GM23338 (cell line): Measurements from ENCODE around the gene NXPH2.

Experiments used
- CREB1 ChIP-seq: fragments of 250-450 bp; sonication (Bioruptor Pico); IDR thresholded peaks from 2 replicates; pipeline ENCODE4 v1.5.0; 2020; ENCODE audit warnings: low read depth, mild to moderate bottlenecking, moderate library complexity
- CTCF ChIP-seq, 2 experiments: fragments of 200-600 bp in 1 of 2; sonication (generic) in 1 of 2; conservative IDR thresholded peaks; 2 replicates each; pipeline versions ENCODE4 v1.5.1 to v1.6.1; 2016 to 2017; ENCODE audit warnings: antibody characterized with exemption in 2 of 2, low read depth in 2 of 2, mild to moderate bottlenecking in 2 of 2, moderate library complexity in 1 of 2
- EZH2 ChIP-seq: fragments of 200-600 bp; sonication (generic); IDR thresholded peaks from one replicate; pipeline ENCODE4 v1.8.0; 2017; ENCODE audit warnings: antibody characterized with exemption, mild to moderate bottlenecking, low read depth; ENCODE audit not compliant: unreplicated experiment
- EZH2phosphoT487 ChIP-seq: fragments of 200-600 bp; sonication (generic); IDR thresholded peaks from one replicate; pipeline ENCODE4 v1.8.1; 2018; ENCODE audit warnings: antibody characterized with exemption; ENCODE audit not compliant: unreplicated experiment
- JUNB ChIP-seq: IDR thresholded peaks from one replicate; pipeline ENCODE4 v1.6.1; 2016; ENCODE audit warnings: antibody characterized with exemption; ENCODE audit not compliant: unreplicated experiment
- POLR2AphosphoS5 ChIP-seq: IDR thresholded peaks from 2 replicates; pipeline ENCODE4 v1.6.1; 2016; ENCODE audit warnings: antibody characterized with exemption, low read depth
- REST ChIP-seq: IDR thresholded peaks from one replicate; pipeline ENCODE4 v1.6.1; 2018; ENCODE audit warnings: antibody characterized with exemption; ENCODE audit not compliant: unreplicated experiment
- ZNF114 ChIP-seq: fragments of 250-450 bp; sonication (Bioruptor Pico); IDR thresholded peaks from 2 replicates; pipeline ENCODE4 v1.5.0; 2020; ENCODE audit warnings: mild to moderate bottlenecking, moderate library complexity
- ZNF331 ChIP-seq: fragments of 250-450 bp; sonication (Bioruptor Pico); IDR thresholded peaks from 2 replicates; pipeline ENCODE4 v1.5.0; 2020; ENCODE audit warnings: low read depth, mild to moderate bottlenecking, moderate library complexity

- TF ChIP-seq CTCF (conservative IDR thresholded peaks at IDR 0.05; ENCODE audit: low read depth in 2 of 2) (no peak), CREB1 (no peak), ZNF114 (CRISPR knock-in tag) (no peak), EZH2 (no peak), REST (no peak), EZH2phosphoT487 (no peak), ZNF331 (CRISPR knock-in tag) (no peak), POLR2AphosphoS5 (no peak), JUNB (no peak)
These were observed 114.3 kb downstream of the NXPH2 start for GRCh38 chr2:138665937-138666336.
